Upper lobe of left lung (tissue), 4 donors: ENCODE data around the gene CYFIP1.

Source experiments
- POLR2A ChIP-seq, 4 donors: fragments of 450-650 bp; IDR thresholded peaks; one replicate each; pipeline ENCODE4 v1.5.1; 2016 to 2017; ENCODE audit warnings: antibody characterized with exemption in 4 of 4, mild to moderate bottlenecking in 2 of 4
- TF ChIP-seq, protein P1 (sequence below), 6 experiments: fragments of 450-650 bp in 4 of 6; fragments of 200-600 bp in 2 of 6; sonication (generic) in 2 of 6; IDR thresholded peaks; one replicate each; pipeline ENCODE4 v1.5.1; 2016 to 2019; ENCODE audit warnings: antibody characterized with exemption in 6 of 6

- TF ChIP-seq, protein P1, sequence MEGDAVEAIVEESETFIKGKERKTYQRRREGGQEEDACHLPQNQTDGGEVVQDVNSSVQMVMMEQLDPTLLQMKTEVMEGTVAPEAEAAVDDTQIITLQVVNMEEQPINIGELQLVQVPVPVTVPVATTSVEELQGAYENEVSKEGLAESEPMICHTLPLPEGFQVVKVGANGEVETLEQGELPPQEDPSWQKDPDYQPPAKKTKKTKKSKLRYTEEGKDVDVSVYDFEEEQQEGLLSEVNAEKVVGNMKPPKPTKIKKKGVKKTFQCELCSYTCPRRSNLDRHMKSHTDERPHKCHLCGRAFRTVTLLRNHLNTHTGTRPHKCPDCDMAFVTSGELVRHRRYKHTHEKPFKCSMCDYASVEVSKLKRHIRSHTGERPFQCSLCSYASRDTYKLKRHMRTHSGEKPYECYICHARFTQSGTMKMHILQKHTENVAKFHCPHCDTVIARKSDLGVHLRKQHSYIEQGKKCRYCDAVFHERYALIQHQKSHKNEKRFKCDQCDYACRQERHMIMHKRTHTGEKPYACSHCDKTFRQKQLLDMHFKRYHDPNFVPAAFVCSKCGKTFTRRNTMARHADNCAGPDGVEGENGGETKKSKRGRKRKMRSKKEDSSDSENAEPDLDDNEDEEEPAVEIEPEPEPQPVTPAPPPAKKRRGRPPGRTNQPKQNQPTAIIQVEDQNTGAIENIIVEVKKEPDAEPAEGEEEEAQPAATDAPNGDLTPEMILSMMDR (IDR thresholded peaks at IDR 0.05) = no peak
- TF ChIP-seq POLR2A (IDR thresholded peaks at IDR 0.05) = no peak
Measured at GRCh38 chr15:22941179-22941578, 39.0 kb downstream of the CYFIP1 start.
